ENCODE results near the gene TAF4B. TPM values are rescaled to one million over a fixed set of nuclear protein-coding genes. Genes with fewer than 3 reads are reported as not detected.

TAF4B gene
- total RNA-seq, 2 donors from 2014 or later: 2.5 to 2.7 TPM

DNA sequence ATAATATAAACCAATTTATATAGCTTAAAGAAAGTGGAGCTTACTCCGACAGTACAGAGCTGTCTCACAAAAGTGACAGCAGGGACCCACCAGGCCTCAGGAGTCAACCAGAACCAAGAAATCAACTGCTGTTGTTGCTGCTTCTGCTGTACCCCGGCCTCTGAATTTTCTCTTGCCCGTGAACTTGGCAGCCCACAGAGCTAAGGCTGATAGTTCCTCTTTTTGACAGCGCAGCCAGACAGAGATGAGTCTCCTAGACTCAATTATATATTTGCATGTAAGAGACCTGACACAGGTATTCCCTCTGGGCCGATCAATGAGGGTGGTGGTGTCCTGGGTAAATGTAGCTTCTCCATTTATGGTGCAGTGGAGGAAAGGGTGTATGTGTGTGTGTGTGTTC is 212.7 kb downstream of the TAF4B start:
- Histone ChIP-seq H3K27ac (no peak overlapping the region), H3K36me3 (no peaks in the 10 kb centered on the region), H3K9ac (ENCODE audit: low read depth in 2 of 2, low read length in 2 of 2) (no peak overlapping the region), H3K4me3 (no peak overlapping the region), H3K27me3 (no peaks in the 10 kb centered on the region), H3K9me3 (no peaks in the 10 kb centered on the region), H3K4me1 (no peaks in the 10 kb centered on the region)
- TF ChIP-seq, protein P1, sequence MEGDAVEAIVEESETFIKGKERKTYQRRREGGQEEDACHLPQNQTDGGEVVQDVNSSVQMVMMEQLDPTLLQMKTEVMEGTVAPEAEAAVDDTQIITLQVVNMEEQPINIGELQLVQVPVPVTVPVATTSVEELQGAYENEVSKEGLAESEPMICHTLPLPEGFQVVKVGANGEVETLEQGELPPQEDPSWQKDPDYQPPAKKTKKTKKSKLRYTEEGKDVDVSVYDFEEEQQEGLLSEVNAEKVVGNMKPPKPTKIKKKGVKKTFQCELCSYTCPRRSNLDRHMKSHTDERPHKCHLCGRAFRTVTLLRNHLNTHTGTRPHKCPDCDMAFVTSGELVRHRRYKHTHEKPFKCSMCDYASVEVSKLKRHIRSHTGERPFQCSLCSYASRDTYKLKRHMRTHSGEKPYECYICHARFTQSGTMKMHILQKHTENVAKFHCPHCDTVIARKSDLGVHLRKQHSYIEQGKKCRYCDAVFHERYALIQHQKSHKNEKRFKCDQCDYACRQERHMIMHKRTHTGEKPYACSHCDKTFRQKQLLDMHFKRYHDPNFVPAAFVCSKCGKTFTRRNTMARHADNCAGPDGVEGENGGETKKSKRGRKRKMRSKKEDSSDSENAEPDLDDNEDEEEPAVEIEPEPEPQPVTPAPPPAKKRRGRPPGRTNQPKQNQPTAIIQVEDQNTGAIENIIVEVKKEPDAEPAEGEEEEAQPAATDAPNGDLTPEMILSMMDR (IDR thresholded peaks at IDR 0.05): no peak
- intact Hi-C loops (cut with DNase I): no loop called here
- DNase-seq: no peak

DNA sequence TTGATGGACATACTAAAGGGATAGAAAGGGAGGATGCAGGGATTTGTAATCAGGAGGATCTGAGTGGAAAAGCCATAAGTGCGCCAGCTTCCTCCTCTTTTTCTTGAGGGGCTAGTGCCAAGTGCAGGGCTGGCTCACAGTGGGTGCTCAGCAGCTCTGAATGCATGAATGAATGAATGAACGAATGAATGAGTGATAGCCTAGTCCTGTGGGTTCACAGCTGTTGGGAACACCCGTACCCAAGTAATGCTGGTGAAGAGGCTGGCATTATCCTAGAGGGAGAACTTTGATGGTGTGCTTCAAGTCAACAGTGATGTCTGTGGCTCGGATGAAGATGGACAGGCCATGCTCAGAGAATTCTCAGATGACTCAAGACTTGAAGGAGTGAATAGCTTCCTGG is 213.3 kb downstream of the TAF4B start:
- Histone ChIP-seq H3K4me1 (no peaks in the 10 kb centered on the region), H3K4me3 (no peak overlapping the region), H3K36me3 (no peaks in the 10 kb centered on the region), H3K27ac (no peak overlapping the region), H3K9me3 (no peaks in the 10 kb centered on the region), H3K9ac (ENCODE audit: low read depth in 2 of 2, low read length in 2 of 2) (no peak overlapping the region), H3K27me3 (no peaks in the 10 kb centered on the region)
- intact Hi-C loops (cut with DNase I): no loop called here
- no peak for DNase-seq
- TF ChIP-seq, protein P1 (IDR thresholded peaks at IDR 0.05): no peak

DNA sequence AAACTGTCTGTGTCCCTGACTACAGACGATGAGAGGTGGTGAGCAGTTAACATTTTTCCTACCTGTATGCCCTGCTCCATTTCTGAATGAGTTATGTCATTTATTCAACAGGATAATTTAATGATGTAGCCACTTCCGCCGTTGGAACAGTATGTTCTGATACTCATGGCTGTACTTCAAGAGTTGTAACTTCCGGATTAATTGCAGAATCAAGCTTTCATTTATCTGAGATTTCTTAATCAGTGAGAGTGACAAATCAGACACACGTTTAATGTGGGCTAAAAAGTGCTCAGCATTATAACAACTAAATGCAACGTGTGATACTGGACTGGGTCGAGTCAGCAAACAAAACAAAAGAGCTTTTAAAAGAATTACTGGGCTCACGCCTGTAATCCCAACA is 214.4 kb downstream of the TAF4B start:
- Histone ChIP-seq H3K4me1 (no peaks in the 10 kb centered on the region), H3K9ac (ENCODE audit: low read depth in 2 of 2, low read length in 2 of 2) (no peak overlapping the region), H3K36me3 (no peaks in the 10 kb centered on the region), H3K27ac (no peak overlapping the region), H3K4me3 (no peak overlapping the region), H3K9me3 (no peaks in the 10 kb centered on the region), H3K27me3 (no peaks in the 10 kb centered on the region)
- TF ChIP-seq, protein P1 (IDR thresholded peaks at IDR 0.05): no peak
- intact Hi-C loops (cut with DNase I): no loop called here
- DNase-seq: no peak

Other genes with a start within 250 kb of the TAF4B start
- 10 to 100 TPM; 41.9 to 43.9 TPM for gene SS18, start 135.8 kb upstream of the TAF4B start, total RNA-seq
- not detected for gene PSMA8, start 92.6 kb upstream of the TAF4B start, total RNA-seq